ENCODE results near the gene CP.
A peak's percentile ranks its signal among the peaks of the same experiment; 100 is the strongest.
"Not testable (repeated sequence)": the region's sequence is repeated elsewhere in the genome, so short reads cannot be mapped to it uniquely, and the experiment has no call there.

The CP gene

DNA sequence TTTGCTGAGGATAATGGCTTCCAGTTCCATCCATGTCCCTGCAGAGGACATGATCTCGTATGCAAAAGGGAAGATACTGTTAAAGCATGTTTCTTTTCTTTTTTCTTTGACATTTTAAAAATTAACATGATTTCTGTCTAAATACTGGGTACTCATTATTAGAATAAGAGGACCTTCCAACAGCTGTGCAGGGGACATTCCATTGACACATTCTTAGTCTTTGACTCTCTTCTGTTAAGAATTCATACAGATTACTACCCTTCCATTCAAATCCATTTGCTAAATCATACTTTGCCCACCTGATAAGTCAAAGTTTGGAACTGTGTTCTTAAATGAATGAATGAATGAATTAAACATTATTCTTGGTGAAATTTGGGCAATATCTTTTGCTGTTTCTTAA, 5.1 kb upstream of the CP start:
- DNase-seq = no peak

DNA sequence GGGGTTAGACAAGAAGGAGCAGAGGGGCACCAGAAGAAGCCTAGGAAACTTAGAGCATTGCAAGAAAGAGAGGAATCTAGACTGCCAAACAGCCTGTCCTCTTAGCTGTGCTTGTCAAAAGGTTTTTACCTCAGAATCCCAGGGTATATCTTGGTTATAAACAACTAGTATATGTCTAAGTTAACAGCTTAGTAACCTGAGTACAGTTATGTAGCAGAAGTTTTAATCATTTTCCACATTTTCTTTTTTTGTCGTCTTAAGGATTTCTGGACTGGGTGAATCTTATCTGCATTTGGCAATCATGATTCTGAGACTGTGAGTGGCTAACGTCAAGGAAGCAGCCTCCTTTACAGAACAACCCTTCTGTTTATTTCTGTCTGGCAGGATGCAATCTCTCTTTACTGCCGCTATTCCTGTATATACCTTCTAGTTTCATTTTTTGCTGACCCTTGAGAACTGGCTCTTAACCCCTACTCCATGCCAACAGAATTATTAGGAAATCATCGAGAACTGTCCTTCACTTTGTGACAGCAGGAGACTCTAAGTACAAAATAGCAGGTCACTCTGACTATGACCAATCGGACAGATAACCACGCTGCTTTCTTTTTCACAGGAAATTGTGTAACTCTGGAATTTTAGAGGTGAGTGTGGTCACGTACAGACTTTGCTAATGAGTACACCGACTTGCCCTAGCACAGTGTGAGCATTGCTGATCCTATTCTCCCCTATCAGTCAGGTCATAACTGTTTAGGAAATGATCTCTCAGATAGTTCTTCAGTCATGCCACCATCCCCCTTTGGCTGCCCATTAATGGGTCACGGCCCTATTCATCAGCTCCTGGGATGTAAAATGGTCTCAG, 3.3 kb upstream of the CP start:
- DNase-seq = peak; percentile 80 to 94 (median 91)

DNA sequence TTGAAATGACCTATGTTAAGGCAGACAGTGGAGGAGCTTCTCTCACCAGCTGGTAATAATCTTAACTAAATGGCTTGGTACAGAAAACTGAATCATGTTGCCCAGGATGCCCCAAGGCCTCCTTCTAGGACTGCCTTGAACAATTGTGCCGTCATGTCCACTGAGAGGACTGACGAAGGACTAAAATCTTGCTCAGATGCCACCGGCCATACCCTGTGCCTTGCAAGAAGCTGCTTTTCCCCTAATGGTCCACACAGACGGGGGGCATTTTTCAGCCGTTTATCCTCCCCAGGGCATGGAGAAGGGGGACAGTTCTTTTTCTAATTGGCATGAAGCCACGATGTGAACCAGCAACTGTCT, 1.8 kb upstream of the CP start:
- no peak for DNase-seq

DNA sequence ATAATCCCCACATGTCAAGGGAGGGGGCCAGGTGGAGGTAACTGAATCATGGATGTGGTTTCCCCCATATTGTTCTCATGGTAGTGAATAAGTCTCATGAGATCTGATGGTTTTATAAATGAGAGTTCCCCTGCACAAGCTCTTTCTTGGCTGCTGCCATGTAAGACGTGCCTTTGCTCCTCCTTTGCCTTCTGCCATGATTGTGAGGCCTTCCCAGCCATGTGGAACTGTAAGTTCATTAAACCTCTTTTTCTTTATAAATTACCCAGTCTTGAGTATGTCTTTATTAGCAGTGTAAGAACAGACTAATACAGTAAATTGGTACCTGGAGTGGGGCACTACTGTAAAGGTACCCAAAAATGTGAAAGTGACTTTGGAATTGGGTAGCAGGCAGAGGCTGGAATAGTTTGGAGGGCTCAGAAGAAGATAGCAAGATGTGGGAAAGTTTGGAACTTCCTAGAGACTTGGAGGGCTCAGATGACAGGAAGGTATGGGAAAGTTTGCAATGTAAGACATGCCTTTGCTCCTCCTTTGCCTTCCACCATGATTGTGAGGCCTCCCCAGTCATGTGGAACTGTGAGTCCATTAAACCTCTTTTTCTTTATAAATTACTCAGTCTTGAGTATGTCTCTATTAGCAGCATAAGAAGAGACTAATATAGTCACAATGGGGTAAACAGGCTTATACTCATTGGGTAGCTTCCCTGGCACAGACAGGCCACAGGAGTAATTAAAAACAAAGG, 2.1 kb downstream of the CP start:
- not testable (repeated sequence) for DNase-seq

DNA sequence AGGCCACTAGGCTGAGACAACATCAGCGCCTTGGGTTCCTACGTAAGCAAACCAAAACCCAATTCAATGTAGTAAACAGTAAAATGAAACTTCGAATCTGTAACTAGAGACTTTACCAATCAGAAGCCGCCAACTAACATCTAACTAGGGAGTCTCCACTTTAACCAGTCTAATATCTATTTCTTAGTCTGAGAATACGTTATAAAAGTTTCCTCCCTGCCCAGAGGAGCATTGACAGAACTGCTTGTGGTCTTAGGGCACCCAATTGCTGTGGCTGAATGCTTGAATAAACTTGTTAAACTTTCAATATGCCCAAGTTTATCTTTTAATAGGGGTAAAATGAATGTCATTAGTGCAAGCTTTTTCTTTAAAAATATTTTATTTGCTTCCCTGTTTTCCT, 4.3 kb downstream of the CP start:
- no peak for DNase-seq

DNA sequence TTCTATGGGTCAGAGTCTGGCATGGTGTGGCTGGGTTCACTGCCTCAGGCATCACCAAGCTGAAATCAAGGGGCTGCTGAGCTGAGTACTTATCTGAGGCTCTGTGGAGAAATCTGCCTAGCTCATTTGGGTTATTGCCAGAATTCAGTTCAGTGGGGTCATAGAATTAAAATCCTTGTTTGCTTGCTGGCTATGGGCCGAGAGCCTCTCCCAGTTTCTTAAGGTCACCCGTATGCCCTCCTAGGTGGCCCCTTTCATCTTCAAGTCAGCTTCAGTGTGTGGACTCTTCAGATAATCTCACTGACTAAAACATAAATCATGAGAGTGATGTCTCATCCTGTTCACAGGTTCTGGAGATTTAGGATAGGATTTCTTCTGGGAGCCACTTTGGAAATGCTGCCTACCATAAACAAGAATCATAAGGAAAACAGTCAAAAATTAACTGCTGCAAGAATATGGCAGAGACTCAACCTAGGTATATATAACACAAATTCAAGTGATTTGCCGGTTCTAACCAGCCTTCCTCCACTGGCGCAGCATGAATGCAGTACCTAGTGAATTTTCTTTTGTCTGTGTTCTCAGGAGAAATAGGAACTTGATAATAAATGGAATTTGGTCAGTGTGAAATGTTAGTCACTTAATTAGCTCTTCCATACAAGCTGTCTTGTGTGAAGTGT, 5.3 kb downstream of the CP start:
- DNase-seq = no peak

DNA sequence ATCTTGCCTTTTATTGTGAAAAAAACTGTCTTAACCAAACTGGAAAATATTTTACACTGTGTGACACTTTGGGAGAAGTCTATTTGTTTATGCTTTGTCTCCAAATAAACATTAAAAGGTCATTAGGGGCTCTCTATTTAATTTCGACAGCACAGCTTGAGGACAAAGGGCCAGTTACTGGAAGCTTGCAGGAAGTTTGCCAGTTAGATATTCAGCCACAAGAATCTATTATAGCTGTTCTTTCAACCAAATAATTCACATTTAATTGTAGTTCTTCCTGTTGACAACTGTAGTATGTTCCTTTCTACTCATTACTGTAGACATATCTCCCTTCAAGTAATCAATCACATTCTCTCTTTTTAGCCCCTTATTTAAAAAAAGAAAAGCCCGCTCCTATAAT, 6.1 kb downstream of the CP start:
- no peak for DNase-seq

DNA sequence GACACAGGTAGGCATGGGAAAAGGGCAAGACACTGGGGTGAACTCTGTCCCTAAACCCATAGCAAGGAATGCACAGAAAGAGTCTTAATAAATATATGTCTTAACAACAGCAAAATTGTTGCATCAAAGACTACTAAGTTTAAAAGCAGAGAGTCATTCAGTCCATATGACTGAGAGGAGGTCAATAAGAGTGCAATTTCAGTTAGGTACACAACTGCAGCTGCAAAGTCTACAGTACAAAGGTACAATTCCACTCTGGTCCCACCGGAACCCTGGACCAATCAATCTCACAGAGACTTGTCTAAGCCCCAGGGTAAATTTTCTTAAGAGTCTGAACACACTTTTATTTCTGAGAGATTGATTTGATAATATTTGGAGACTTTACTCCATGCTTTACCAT, 6.9 kb downstream of the CP start:
- no peak for DNase-seq

DNA sequence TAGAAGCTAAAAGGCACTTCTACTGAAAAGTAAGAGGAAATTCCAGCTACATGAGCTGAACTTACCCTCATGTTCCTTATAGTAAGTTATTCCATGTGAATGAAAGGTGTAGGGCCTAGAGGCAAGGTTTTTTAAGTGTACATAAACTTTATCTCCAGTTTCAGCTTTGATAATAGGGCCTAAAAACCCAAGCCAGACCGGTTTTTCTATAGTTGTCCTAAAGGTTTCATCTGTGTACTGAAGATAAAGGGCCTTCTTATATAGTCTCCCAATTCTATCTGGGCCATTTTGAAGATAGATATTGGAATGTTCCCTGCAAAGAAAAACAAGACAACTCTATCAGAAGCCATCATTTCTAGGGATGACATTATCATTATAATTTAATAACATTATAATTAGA, 9.2 kb downstream of the CP start:
- DNase-seq = no peak

DNA sequence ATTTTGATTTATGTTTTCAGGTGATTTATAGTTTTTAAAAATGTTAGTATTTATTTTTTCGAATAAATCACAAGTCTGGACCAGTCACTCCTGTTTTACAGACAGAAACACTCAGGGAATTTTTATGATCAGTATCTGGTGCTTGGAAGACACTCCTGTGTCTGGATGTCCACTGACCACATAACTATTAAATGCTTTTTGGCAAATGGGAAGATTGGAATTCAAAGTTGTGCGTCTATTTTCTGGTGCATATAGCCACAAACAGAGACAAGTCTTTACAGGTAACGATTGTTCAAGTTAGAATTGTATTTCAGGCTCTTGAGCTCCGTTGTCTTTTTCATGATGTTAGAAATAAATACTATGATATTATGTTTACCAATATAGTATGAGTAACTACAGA, 12.2 kb downstream of the CP start:
- no peak for DNase-seq

DNA sequence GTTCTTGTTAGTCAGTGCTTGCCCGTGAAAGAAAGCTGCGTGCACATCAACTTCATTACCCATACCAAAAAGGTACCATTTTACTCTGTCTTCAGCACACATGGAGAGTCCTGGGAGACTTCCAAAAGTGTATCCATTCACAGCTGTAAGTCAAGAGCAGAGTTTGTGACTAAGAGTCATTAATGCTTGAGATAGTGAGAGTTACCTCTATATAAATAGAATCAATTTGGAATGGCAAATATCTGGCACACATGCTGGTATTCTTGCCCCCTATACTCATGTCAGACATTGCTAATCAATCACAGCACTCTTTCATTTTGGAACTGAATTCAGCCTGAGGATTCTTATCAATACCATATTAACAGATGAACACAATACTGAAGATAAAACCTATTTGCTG, 14.2 kb downstream of the CP start:
- no peak for DNase-seq

DNA sequence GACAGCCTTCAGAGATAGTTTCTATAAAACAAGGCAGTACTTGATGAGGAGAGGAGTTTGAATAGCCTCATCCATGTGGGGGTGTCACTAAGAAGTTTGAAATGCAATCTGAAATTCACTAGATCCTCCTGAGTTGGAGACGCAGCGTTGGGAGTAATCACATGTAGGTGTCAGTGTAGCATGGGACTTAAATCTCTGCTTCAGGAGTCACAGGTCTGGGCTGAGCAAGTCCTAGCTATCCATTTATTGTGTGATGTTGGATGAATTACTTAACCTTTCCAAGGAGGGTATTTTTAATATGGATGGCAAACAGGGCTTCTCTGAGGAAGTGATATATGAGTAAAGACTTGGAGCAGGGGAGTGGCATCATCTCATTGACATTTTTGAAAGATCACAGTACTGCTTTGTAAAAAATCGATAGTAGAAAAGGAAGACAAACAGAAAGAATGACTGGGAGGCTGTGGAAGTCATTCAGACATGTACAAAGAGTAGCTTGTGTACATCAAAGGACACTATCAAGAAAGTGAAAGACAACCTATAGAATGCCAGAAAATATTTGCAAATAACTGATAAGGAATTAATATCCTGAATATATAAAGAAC, 17.1 kb downstream of the CP start:
- DNase-seq = no peak

DNA sequence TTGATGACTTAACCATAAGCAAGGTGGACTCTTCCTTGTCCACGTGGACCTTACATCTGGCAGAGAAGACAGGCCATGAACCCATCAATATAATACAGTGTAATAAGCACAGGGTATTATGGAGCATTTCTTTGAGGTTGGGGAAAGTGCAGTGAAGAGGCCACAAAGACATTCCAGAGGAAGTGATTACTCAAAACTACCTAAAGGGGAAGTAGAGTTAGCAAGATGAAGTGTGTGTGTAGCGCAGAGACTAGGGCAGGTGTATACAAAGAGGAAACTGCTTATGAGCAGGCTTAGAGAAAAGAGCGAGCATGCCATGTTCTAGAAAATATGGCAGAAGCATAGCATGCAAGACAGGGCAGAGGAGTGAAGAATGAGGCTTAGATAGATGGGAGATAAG, 17.9 kb downstream of the CP start:
- DNase-seq = peak; percentile 21 to 51 (median 48)

DNA sequence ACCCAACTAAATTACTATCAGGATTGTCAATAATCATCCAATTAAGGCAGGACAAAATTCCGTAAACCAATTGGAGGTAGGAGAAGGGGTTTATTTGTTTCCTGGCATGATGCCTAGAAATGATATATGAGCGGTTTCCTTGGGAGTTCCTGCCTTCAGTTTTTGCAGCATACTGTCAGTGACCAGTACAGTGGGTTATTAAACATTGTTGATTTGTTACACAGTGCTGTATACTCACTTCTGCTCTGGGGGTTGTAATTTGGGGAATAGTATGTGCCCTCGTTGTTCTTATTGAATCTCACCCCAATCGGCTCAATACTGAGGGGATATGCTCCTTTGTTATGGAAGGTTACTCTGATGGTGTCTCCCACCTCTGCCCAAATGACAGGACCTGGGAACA, 22.2 kb downstream of the CP start:
- no peak for DNase-seq

DNA sequence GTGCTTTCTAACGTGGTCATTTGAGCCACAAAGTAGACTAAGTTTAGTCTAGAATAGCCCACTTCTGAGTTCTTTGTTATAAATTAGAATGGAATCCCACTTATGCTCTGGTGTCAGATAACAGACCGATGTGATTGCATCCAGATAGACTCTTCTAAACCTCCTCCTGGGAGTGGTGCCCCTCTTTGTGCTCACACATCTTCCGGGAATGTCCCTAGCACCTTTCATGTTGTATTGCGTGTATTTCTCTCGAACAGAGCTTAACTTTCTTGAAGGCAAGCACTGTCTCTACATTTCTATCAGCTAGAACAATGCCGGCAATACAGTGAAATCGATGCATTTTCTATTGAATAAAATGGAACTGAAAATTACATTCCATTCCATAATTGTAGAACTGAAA, 23.0 kb downstream of the CP start:
- no peak for DNase-seq

DNA sequence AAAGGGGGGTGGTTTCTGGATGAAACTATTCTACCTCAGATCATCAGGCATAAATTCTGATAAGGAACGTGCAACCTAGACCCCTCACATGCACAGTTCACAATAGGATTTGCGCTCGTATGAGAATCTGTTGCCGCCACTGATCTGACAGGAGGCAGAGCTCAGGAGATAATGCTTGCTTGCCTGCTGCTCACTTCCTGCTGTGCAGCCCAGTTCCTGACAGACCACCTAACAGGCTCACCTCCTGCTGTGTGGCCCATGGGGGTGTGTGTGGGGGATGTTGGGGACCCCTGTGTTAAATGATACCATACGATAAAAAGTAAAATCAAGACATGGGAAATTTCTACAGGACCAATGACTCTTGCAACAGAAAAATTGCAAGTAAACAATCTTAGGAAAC, 24.0 kb downstream of the CP start:
- DNase-seq = no peak

DNA sequence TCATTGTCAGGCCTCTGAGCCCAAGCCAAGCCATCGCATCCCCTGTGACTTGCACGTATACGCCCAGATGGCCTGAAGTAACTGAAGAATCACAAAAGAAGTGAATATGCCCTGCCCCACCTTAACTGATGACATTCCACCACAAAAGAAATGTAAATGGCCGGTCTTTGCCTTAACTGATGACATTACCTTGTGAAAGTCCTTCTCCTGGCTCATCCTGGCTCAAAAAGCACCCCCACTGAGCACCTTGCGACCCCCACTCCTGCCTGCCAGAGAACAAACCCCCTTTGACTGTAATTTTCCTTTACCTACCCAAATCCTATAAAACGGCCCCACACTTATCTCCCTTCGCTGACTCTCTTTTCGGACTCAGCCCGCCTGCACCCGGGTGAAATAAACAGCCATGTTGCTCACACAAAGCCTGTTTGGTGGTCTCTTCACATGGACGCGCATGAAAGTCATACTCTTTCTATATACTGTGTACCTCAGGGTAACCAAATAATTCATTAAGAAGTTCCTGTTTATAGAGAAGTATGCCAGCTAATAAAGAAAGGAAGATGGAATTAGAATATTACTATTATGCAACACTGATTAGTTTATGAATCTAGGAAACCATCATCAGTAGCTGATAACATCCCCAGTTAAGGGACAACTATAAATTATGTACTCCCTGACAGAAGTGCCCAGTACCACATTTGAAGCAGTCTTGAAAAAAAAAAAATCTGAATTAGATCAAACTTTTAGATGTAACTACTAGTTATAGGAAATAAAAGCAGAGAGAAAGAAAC, 24.6 kb downstream of the CP start:
- DNase-seq = not testable (repeated sequence)

DNA sequence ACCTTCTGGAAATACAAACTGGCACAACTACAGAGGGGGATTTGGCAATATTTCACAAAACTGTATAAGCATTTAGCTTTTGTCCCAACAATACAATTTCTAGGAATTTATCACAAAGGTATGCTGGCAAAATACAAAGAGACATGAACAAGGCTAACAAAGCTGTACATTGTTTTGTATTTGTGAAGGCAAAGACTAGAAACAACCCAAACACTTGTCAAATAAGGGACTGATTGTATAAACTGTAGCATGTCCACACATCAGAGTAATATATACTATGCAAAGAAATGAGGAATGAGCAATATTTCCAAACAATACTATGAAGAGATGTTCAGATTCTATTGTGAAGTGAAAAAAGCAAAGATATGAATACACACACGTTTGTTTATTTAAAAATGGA, 26.4 kb downstream of the CP start:
- no peak for DNase-seq

DNA sequence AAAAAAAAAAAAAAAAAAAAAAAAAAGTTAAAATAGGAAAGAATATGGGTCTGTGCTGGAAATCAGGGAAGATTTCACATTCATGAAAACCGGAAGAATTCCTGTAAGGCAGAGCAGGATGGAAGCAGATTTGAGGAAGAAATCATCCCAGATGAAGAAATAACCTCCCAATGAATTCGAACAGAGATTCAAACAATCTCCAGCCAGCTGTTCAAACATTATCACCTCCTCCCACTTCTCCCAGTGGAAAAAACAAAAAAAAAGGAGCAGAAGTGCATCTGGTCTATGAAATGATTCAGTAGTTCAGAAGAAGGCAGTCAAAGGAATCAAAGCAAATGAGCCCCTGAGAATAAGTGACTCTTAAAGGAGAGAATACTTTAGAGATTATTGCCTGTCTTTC, 33.1 kb downstream of the CP start:
- DNase-seq = no peak

DNA sequence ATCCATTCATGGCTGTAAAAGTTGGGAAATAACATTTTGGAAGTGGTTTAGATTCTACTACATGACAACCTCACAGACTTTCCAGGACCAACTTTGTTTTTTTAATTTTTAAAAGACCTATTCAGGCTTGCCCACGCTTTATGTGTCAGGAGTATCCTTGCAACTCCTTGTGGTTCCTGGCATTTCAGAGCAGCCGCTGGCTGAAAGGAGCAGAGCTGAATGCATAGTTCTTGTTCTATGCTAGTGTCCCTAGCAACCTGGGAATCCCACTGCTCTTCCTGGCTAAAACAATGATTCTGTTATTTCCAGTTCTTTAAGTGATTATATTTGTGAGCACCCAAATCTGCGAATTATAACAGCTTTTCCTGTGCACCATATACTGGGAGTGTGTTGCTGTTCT, 34.9 kb downstream of the CP start:
- no peak for DNase-seq

DNA sequence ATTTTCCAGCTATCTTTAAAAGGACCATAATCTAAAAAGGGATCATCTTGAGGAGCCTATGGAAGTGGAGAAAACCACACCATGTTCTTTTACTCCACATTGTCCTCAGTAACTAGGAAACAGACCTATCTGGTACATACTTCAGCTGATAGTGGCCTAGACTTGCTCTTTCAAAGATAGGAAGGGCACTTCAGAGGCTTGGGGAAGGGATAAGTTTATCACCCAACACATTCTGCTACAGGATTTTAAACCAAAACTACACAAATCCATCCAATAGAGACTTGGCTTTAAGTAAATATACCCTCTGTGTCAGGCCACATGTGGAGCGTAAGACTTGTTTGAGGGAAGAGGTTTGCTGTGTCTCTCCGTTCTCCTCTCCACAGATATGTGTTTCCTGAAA, 35.4 kb downstream of the CP start:
- DNase-seq = no peak

DNA sequence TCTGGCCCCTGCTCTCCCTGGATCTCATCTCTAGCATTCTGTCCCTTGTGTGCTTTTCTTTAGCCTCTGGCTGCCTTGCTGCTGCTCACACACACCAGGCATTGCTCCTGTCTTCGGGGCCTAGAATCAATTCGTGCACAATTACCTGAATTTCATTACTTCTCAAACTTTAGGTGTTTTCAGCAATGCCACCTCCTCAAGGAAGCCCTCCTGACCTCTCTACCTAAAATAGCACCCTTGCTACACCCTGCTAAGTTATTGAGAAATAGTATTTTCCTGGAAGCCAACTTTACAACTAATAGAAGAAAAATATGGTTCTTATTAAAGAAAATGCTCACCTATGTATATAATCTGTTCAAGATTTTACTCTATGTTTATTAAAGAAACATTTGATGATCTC, 40.4 kb downstream of the CP start:
- DNase-seq = no peak

DNA sequence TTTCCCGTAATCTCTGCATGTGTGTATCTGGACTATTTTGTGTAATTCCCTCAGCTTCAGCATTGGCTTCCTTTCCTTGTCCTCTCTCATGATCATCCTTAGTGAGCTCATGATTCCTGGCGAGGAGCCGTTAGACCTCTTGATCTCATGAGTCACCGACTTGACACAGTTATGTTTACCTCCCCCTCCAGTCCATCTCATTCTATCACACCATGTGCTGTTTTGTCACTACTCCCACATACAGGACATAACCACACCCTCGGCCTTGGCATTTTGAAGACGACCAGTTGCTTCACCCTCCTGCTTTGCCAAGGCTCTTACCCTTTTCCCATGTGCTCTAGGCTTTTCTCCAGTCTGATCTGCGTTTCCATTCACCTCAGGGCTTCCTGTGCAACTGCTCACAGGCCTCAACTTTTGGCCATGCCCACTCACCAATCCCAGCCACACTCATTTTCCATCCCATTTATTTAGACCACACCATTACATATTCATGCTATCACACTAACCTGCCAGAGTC, 41.5 kb downstream of the CP start:
- DNase-seq = peak; percentile 87 to 94 (median 89)

Data from suppressor macrophage treated with lipopolysaccharide for 1 hour (primary cell).